Neutrophil (primary cell): ENCODE measurements around the gene SRSF2.
"Not testable (repeated sequence)": the region's sequence is repeated elsewhere in the genome, so short reads cannot be mapped to it uniquely, and the experiment has no call there.

ENCODE experiments used
- H3K27ac ChIP-seq: fragments of 200-600 bp; sonication (generic); 2 replicates; pipeline ENCODE4 v1.5.1; 2016; ENCODE audit warnings: mild to moderate bottlenecking, moderate library complexity
- H3K27me3 ChIP-seq: fragments of 200-600 bp; sonication (generic); 2 replicates; pipeline ENCODE4 v1.6.0; 2016; ENCODE audit warnings: mild to moderate bottlenecking
- H3K36me3 ChIP-seq: fragments of 200-600 bp; sonication (generic); 2 replicates; pipeline ENCODE4 v1.5.1; 2017
- H3K4me1 ChIP-seq, 2 experiments: fragments of 200-600 bp in 1 of 2; sonication (generic) in 1 of 2; 1 replicate in 1 of 2; 2 replicates in 1 of 2; pipeline versions ENCODE4 v1.5.1 to v1.6.1; 2013 to 2016; ENCODE audit warnings: low read depth in 1 of 2, low read length in 1 of 2, mild to moderate bottlenecking in 1 of 2, moderate library complexity in 1 of 2; ENCODE audit not compliant: control insufficient read depth in 1 of 2, insufficient read depth in 1 of 2
- H3K4me3 ChIP-seq, 2 experiments: fragments of 200-600 bp in 1 of 2; sonication (generic) in 1 of 2; 1 replicate in 1 of 2; 2 replicates in 1 of 2; pipeline ENCODE4 v1.5.1; 2013 to 2016; ENCODE audit warnings: low read depth in 1 of 2, low read length in 1 of 2, mild to moderate bottlenecking in 1 of 2, moderate library complexity in 1 of 2
- H3K9me3 ChIP-seq: fragments of 200-600 bp; sonication (generic); 2 replicates; pipeline ENCODE4 v1.5.1; 2016
- TF ChIP-seq, protein P1 (sequence below): fragments of 200-600 bp; sonication (generic); IDR thresholded peaks from 2 replicates; pipeline ENCODE4 v1.5.1; 2016; ENCODE audit warnings: antibody characterized with exemption

The SRSF2 gene

DNA sequence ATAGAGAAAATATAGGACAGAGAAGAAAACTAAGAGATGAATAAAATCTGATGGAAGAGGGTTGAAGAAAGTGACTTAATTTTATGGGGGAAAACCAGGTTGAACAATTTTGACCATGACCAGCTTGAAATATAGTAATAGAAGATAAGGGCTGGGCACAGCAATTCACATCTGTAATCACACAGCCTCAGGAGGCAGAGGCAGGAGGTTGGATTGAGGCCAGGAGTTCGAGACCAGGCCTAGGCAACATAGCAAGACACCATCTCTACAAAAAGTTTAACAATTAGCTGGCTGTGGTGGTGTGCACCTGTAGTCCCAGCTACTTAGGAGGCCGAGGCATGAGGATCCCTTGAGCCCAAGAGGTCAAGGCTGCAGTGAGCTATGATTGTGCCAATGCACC is 35.1 kb downstream of the SRSF2 start:
- H3K4me1 ChIP-seq = no peaks in the 10 kb centered on the region
- H3K4me3 ChIP-seq = no peak overlapping the region
- no peaks in the 10 kb centered on the region for H3K9me3 ChIP-seq
- no peak overlapping the region for H3K27ac ChIP-seq
- no peaks in the 10 kb centered on the region for H3K36me3 ChIP-seq
- no peaks in the 10 kb centered on the region for H3K27me3 ChIP-seq
- TF ChIP-seq, protein P1, sequence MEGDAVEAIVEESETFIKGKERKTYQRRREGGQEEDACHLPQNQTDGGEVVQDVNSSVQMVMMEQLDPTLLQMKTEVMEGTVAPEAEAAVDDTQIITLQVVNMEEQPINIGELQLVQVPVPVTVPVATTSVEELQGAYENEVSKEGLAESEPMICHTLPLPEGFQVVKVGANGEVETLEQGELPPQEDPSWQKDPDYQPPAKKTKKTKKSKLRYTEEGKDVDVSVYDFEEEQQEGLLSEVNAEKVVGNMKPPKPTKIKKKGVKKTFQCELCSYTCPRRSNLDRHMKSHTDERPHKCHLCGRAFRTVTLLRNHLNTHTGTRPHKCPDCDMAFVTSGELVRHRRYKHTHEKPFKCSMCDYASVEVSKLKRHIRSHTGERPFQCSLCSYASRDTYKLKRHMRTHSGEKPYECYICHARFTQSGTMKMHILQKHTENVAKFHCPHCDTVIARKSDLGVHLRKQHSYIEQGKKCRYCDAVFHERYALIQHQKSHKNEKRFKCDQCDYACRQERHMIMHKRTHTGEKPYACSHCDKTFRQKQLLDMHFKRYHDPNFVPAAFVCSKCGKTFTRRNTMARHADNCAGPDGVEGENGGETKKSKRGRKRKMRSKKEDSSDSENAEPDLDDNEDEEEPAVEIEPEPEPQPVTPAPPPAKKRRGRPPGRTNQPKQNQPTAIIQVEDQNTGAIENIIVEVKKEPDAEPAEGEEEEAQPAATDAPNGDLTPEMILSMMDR = no peak

DNA sequence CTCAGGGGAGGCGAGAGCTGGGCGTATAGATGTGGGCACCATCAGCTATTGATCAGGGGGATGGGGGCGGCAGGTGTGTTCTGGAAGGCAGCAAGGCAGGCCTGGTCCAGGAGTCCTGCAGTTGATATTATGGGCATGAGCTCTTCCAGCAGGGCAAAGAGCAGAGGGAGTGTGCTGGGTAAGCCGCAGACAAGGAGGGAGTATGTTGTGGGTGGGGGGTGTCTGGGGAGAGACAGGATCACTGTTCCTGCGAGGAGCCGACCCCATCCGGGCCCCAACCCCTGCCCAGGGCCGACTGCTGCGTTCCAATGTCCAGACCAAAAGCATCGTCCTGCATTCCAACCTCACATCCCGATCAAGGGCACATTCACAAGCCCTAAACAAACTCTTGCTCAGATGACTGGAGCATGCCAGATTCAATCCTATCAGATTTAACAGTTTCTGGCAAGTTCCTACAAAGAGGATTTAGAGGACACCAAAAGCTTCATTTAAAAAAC is 35.6 kb downstream of the SRSF2 start:
- H3K4me3 ChIP-seq = no peak overlapping the region
- TF ChIP-seq, protein P1 = no peak
- no peaks in the 10 kb centered on the region for H3K27me3 ChIP-seq
- no peaks in the 10 kb centered on the region for H3K9me3 ChIP-seq
- H3K27ac ChIP-seq = no peak overlapping the region
- no peaks in the 10 kb centered on the region for H3K36me3 ChIP-seq
- H3K4me1 ChIP-seq = no peaks in the 10 kb centered on the region

DNA sequence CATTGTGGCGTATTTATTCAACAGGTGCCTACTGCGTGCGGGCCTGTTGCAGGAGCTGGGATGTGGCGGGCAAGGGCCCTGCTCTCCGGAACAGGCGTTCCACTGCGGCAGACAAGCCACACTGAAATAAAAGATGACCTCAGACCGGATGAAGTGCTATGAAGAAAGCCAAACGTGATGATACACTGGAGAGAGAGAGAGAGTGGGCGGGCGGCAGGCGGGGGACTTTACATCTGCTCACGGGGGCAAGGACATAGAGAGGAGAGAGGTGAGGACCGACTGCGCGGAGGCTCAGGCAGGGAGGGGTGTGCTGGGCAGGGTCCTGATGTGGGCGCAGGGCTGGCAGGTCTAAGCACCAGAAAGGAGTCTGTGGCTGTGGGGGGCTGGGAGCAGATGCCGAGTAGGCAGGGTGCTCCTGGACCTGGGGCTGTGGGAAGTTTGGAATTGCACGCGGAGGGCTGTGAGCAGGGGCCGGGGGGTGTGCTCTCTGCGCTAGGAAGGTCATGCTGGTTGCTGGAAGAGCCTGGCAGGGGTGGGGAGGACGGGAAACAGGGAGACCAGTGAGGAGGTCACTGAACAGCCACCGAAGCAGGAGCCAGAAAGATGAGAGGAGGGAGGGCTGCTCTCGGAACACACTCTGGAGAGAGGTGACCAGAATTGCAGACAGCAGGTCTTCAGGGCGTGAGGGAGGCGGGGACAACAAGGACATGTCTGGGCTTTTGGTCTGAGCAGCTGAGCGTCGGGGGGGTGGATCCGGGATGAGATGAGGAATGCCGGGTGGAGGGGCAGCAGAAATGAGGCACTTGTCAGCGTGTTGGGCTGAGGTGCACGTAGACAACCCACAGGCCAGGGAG is 36.3 kb downstream of the SRSF2 start:
- TF ChIP-seq, protein P1 = no peak
- H3K27me3 ChIP-seq = no peaks in the 10 kb centered on the region
- H3K27ac ChIP-seq = no peak overlapping the region
- H3K9me3 ChIP-seq = no peaks in the 10 kb centered on the region
- H3K4me3 ChIP-seq = no peak overlapping the region
- H3K4me1 ChIP-seq = no peaks in the 10 kb centered on the region
- H3K36me3 ChIP-seq = no peaks in the 10 kb centered on the region

DNA sequence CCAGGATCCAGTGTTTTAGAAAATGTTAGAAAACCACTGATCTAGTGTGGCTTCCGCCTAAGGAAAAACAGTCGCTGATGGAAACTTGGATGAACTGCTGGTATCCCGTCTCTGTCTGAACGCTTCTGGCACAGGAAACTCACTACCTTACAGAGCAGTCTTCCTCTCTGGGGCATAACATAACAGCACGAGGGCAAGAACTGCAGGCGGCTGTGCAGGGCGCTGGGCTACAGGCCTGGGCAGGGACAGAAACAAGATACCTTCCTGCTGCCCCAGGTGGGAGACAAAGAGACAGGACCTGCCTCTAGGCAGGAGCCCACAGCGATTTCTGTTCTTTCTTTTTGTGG is 36.9 kb downstream of the SRSF2 start:
- no peak overlapping the region for H3K4me3 ChIP-seq
- H3K36me3 ChIP-seq = no peaks in the 10 kb centered on the region
- no peaks in the 10 kb centered on the region for H3K4me1 ChIP-seq
- H3K27me3 ChIP-seq = no peaks in the 10 kb centered on the region
- H3K27ac ChIP-seq = no peak overlapping the region
- TF ChIP-seq, protein P1 = no peak
- no peaks in the 10 kb centered on the region for H3K9me3 ChIP-seq

DNA sequence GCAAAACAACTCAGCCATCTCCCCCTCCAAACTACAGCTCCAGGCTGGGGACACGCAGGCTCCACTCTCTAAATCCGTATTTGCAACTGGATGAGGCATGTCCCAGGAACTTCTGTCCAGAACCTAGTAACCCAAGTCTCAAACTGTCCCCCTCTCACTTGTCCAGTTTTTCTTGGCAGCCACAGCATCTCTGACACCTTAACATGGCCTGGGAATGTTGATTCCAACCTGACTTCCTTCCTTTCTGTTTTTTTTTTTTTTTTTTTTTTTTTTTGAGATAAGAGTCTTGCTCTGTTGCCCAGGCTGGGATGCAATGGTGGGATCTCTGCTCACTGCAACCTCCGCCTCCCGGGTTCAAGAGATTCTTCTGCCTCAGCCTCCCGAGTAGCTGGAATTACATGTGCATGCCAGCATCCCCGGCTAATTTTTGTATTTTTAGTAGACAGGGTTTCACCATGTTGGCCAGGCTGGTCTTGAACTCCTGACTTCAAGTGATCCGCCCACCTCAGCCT is 38.6 kb downstream of the SRSF2 start:
- not testable (repeated sequence) for H3K4me1 ChIP-seq, H3K27me3 ChIP-seq, H3K36me3 ChIP-seq, H3K4me3 ChIP-seq, H3K27ac ChIP-seq, H3K9me3 ChIP-seq

DNA sequence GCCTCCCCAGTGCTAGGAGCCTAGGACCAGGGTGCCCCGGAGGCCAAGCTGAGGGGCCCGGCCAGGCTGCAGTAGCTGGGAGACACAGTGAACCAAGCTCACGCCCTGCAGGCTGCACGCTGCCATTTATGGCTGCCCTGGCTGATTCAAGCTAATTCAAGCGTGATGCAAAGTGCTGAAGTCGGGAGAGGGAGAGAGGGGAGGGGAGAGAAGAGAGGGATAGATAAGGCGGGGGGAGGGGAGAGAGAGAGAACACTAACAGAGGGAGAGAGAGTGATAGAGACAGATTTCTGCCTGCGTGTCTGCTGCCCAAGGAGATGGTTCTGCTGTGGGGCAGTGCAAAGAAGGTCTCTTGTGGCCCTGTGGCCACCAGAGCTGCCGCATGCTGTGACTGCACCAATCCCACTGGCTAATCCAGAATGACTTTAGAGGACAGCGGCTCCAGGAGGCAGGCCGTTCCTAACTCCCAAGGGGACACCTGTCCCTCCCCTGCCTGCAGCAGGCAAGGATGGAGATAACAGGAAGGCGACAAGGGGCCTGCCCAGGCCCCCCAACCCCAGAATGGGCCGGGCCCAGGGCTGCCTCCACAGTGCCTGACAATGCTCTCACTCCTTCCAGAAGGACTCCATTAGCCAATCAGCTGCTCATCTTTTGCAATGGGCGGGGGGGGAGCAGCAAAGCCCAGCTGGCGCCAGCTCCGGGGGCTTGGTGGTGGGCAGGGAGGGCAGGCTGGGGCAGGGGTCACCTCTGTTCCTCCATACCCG is 39.2 kb downstream of the SRSF2 start:
- Histone ChIP-seq H3K9me3 (no peaks in the 10 kb centered on the region), H3K4me1 (no peaks in the 10 kb centered on the region), H3K36me3 (no peaks in the 10 kb centered on the region), H3K27ac (no peak overlapping the region), H3K4me3 (no peak overlapping the region), H3K27me3 (no peaks in the 10 kb centered on the region)
- TF ChIP-seq, protein P1 = no peak
